NCI-H446 treated with DMSO at 0.1 percent for 48 hours (cell line): ENCODE data around the gene PPP1R11.

Experiments
- DNase-seq: peaks from one replicate; lab custom pipeline; 2025; lab: John Stamatoyannopoulos, UW

The PPP1R11 gene

DNA sequence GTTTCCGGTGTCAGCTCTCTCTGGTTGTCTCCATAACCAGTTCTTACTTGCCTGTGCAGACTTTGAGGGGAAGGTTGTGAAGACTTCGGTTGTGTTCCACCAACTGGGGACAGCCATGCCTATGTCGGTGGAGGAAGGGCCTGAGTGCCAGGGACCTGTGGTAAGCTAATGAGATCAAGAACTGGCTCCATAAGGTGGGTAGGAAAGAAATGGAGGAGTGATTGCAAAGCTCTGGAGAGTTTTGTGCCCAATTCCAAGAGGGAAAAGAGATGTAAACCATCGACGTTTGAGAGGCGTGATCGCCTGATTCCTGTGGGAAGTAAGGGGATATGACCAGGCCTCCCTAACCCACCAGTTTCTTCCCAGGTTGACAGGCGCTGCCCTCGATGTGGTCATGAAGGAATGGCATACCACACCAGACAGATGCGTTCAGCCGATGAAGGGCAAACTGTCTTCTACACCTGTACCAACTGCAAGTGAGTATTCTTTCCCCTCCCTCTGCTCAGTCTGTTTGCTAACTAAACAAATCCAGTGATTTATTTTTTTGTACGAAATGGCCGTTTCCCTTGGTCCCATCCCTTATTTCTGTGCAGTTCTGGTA, 5.0 kb upstream of the PPP1R11 start:
- no peak for DNase-seq

DNA sequence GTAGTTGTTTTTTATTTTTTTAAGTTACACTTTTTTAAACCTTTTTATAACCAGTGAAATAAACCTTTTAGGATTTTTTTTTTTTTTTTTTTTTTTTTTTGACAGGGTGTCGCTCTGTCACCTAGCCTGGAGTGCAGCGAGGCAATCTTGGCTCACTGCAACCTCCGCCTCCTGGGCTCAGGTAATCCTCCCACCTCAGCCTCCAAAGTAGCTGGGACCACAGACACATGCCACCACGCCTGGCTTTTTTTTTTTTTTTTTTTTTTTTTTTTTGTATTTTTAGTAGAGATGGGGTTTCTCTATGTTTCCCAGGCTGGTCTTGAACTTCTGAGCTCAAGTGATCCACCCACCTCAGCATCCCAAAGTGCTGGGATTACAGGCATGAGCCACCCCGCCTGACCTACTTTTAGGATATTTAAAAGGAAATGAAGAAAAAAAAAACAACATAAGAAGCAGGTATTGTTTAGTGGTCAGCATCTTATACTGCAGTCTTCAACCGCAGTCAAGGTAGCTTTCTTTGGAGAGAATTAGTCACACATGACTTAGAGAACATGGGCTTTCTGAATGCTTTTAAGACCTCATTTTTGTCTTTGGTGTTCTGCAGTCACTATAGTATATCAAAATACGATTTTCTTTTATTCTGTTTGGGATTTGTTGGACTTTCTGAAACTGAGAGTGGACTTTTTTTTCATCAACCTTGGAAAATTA, 4.4 kb upstream of the PPP1R11 start:
- DNase-seq = no peak

DNA sequence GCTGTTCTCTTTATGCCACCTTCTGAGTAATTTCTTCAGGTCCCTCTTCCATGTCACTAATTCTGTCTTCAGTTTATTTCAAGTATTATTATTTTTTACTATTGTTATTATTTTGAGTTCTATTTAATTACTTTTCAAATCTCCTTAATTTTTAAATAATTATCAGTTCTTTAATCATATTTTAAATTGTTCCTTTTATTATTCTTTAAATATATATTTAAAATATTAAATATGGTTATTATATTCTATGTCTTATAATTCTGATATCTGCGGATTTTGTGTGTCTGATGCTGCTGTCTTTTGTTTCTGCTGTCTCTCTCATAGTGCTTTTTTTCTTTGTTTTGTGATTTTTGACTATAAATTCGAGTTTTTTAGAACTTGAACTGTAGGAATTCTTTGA, 3.7 kb upstream of the PPP1R11 start:
- DNase-seq = no peak

DNA sequence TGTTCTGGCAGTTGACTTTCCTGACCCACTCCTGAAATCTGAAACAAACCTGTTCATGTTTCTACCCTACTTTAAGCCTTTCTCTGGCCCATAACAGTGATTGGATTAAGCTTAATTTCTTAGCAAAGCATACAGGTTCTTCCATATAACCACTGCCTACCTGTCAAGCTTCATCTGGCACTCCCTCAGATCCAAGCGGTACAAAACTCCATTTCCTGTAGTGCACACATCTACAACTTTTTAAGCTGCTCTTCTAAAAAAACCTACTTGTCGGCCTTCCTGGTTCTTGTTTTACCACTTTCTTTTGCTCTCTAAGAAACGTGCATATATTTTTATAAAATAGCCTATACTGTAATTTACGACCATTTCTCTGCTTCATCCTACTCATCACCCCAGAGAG, 916 bp upstream of the PPP1R11 start:
- no peak for DNase-seq

DNA sequence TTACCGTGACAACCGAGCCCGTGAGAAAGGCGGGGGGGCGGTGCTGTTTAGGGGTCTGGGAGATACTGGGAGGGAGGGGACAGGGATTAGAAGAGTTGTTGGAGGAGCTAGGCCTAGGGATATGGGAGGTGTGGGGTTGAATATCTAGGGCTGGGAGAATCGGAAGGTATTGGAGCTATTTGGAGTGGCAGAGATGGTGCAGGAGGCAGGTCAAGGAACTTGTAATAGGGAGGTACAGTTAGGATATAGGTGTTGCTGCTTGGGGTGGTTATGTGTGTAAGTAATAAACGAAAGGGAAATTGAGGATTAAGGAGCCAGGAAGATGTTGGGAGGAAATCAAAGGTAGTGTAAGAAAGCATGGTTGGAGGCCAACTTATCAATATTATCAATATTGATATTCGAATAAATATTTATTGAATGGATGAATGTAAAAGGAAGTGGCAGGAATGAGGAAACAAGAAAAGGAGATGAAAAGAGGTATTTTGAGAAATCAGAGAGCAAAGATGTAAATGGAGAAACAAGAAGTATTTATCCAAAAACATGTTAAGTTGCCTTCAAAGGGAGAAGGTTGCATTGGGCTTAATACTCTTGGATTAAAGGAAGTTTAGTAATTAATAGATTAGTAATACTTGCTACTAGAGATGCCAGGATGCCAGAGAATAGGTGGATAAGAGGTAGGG, 602 bp downstream of the PPP1R11 start:
- DNase-seq = no peak

DNA sequence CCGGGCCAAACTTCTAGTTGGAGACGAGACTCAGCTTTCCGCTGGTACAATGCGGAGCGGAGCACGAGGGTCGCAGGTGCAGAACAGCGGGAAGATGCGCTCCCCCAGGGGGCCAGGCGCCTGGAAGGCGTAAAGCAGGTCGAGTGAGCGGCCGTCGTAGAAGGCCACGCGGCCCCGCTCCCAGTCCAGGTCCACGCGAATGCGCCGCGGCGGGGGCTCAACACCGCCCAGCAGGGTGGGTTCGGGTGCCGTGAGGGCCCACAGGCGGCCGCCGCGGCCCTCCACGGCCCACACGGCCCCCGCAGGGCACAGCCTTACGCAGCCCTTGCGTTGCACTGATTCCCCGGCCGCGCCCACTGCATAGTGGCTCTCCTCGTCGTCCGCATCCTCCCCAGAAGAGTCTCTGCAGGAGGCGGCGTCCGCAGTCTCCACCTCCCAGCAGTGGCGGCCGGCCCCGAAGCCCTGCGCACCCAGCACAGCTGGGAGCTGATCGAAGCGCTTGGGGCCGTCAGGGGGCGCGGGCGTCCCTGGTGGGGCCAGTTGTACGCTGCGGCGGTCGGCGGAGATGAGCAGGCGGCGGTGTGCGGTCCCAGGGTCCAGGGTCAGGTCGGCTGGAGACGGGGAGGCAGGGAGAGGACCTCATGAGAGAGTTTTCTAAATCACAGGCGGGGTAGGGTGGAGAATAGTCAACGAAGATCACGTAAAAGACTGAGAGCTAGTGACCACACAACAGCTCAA, 4.3 kb downstream of the PPP1R11 start:
- DNase-seq = no peak

DNA sequence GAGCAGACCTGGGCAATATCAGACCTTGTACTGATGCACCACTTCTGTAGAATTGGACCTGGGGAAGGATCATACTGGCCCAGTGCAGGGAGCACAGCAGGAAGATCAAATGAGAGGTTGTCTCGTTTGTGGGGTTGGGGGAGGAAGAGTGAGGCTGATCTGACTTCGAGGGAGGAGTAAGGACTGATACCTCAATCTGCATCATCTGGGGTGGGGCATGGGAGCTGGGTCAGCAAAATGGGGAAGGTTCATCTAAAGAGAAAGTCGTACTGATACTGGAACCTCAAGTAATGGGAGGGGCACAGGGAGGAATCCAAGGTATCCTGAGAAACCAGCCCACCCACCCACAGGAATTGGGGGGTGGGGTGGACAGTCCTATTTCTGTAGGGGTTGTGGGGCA, 4.9 kb downstream of the PPP1R11 start:
- no peak for DNase-seq

DNA sequence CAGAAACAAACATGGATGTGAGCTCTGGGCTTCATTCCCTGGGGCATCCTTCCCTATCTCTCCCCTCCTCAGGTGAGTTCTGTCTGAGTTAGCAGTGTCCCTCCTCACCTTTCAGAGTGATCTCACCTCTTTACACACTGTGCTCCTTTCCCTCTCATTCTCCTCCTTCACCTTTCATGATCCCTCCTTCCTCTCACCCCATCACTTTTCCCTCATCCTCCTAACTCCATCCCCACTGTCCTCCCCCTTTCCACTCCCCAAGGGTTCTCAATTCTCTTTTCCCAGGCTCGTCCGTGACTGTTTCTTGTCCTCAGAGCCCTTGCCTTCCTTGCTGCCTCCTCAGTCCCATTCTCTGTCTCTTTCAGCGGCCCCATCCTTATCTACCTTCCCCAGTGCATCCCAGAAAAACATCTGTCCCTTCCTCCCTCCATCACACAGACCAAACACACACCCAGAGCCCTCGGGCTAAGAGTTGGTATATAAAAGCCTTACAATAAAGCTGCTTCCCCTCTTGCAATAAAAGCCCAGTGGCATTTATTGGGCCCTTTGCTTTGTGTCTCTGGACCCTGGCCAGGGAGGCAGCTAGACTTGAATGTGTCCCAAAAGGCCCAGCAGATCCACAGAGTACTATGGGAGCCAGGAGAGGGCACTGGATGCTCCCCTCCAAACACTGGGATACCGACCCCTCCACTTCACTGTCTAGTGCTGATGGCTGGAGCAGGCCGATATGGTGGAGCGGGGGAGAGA, 6.7 kb downstream of the PPP1R11 start:
- DNase-seq = no peak

DNA sequence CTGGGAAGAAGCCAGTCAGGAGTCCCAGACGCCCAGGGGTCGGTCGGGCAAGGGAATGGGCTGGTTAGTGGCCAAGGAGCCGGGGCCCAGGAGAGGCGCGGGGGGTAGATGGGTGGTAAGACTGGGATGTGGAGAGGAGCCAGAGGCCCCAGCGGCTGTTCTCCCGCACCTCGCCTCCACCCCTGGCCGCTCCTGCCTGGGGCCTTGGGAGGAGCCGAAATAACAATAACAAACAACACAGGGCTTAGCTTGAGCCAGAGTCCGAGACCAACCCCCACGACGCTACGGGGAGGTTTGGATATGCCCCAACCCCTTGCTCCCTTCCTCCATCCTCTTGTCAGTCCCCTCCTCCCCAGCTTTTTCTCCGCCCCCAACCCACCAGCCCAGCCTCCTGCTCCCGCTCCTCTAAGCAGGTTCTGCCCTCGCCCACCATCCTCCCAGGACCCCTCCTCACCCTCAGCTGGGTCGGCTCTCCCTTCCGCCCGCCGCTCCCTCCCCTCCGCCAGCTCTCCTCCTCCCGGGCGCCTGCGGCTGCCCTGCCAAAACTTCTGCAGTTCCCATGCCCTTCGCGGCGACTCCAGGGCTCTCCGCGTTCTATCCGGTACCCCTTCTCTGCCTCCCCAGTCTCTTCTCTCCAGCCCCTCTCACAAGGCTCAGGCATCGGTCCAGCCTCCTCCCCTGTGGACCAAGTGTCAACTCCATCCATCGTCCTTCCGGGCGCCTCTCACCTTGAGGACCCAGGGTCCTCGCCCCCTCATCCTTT, 7.5 kb downstream of the PPP1R11 start:
- no peak for DNase-seq

DNA sequence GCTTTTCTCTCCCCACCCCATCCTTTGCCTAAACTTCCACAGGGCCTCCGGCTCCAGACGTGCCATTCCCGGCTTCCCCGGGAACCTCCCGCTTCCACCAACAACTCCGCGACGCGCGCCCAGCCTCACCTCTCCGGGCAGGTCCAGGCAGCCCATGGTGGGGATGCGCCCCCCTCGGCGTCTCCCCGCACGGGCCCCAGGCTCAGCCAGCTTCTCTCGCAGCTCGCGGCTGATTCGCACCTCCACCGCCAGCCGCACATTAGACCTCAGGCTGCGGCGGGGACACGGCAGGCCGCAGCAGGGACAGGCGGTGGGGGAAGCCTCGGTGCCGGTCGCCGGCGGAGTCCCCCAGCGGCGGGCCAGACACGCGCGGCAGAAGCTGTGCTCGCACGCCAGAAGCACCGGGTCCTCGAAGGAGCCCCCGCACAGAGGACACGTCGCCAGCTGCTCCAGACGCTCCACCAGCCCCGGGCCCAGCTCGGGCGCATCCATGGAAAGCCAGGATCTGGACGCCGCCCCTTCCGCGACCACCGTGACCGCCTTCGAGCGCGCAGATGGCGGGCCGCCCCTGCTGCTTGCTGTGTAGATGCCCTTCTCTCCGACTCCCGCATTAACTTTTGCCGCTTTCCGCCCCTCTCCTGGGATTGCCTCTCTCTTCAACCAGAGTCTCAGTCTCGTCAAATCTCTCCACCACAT, 8.2 kb downstream of the PPP1R11 start, which contains the start of gene RNF39:
TSS of gene RNF39 (minus strand) at position 676 of the 696 bp plus-strand sequence. CDS start at position 492, 184 bp downstream.
- DNase-seq = no peak

DNA sequence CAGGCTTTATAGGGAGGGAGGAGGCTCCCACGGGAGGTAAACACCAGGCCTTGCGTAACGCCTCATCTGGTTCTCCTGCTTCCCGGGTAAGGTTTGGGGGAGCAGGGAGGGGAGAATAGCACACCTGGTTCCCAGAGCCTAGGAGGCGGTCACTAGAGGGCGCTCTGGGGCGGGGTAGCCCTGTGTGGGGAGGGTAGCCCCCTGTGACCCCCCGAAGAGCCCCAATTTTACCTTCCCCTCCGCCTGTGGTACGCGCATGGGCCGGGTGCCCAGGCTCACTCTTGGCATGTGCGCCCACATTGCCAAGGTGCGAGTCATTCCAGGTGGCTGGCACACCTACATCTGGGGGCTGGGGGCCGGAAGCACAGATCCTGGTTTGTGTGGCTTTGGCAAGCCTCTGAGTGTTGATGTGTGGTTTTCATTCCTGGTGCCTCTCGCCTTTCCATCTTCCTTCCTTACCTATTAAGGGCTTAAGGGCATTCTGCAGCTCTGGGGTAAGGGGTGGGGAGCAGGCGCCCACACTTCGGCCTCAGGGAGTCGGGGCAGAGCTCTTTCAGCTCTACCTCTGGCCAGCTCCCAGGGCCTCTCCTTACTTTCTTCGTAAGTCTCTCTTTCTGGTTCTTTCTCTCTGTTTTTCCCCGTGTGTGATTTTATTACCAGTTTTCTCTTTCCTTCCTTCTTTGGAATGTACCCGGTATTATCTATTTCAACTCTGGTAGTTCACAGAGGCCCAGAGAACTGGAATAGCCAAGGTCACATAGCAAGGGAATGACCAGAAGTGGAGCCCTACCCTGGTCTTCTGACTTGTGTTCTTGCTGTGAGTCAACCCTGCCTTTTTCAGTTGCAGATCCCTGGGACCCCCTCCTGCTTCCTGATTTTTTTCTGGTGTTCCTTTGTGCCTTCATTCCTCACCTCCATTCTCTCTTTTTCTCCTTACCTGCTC, 9.1 kb downstream of the PPP1R11 start:
- DNase-seq = no peak

DNA sequence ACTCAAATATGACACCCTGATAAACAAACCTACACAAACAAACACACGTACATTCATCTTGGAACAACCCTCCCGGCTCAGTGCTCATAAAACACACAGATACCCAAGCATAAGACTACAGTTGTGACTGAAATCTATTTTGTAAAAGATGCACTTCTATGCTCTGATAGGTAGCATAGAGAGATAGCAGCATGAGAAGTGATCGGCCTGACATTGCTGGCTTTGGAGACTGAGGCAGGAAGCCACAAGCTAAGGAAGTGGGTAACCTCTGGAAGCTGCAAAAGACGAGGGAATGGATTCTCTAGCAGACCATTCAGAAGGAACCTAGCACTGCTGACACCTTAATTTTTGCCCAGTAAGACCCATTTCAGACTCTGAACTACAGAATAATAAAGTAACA, 10.2 kb downstream of the PPP1R11 start:
- no peak for DNase-seq

DNA sequence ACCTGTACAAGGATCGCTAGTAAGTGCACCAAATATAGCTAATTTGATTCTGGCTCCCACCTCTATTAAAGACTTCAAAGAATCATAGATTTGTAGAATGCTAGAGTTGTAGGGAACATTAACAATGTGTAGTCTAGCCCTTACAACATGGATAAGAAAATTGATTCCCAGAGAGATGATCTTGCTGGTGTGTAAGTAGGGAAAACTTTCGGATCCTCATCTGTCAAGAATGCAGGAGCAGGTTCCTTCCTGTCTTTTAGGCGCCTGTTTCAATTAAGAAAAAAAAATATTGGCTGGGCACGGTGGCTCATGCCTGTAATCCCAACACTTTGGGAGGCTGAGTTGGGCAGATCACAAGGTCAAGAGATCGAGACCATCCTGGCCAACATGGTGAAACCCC, 20.9 kb downstream of the PPP1R11 start:
- no peak for DNase-seq

DNA sequence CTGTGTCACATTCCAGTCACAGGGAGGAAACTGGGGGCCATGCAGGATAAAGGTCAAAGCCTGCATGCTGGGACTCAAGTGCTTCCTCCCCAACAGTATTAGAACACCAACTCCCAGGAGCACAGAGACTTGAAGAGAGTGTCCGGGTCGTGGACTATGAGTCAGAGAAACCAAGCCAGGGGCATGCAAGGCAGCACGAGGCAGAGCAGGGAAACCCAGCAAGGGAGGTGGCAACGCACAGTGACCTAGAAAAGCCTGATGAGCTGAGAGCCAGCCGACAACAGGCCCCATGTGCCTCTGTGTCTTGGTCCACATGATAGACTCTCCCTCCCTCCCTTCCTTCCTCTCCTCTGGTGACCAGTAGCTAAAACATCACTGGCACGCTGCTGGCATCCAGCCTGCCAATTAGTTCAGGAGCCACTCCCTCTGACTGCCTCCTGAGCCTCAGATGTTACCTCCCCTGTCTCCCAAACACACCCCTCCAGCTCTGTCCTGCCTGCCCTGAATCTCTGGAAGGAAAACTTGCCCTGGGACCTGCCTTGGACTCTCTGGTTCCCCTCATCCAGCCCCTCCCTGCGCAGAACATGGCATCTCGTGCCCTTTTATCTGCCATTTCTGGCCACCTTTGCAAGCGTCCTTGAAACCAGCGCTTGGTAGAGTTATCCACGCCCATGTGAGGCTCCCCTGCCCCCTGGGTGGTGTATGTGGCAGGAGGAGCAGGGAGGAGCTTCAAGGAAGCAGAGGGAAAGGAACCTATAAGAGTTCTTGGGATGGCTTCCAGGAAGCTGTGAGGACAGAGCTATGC, 24.8 kb downstream of the PPP1R11 start:
- no peak for DNase-seq

DNA sequence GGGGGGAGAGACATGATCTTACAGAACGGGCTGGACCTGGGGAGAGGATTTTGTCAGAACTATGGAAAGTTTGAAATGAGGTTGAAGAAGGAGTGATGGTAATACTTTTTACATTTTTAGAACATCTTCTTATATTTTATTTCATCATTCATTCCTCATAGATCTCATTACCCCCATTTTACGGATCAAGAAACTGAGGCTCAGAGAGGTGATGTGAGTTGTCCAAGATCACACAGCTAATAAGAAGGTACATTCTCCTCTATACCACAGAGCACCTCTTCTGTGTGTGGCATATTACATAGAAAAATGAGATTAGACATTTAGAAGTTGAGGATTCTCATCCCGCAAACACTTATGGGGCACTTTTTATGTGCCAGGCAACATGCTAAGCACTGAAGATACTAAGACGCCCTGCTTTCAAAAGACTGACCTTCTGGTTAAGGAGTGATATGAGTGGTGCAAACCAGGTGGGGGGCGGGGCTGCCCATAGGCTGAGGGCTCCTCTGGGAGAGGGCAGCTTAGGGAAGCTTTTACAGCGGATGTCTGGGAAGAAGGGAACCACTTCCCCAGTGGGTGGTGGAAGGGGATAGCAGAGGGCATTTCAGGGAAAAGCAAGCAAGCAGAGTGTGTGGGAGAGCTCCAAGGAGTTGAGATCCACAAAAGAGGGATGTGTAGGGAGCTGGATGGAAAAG, 26.0 kb downstream of the PPP1R11 start:
- no peak for DNase-seq

DNA sequence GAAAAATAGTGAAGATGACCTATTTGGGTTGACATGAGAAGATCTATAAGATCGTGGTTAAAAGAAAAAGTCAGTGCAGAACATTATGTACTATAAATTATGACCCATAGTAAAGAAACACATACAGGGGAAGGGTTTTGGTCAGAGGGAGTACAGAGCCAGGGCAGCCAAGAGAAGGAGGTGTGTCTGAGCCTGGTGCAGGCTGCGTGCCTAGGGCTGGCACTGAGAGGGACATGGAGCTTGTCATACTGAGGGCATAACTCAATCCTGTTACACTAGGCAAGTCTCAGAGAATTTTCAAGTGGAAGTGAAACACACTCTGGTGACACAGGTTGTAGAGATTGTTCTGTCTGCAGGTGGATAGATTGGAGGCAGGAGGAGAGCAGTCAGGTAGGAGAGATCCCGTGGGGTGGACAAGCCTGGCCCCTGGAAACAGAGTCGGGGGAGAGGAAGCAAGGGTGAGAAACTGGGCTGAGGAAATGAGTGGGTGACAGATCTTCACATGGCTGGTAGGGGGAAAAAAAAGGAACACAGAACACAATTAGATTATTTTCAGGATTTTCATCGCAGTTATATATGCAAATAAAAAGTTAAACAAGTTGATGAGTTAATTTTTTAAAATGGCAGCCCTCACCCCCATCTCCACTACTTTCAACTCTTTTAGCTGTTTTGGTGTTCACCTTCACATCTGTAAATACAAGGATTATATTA, 27.1 kb downstream of the PPP1R11 start:
- no peak for DNase-seq

DNA sequence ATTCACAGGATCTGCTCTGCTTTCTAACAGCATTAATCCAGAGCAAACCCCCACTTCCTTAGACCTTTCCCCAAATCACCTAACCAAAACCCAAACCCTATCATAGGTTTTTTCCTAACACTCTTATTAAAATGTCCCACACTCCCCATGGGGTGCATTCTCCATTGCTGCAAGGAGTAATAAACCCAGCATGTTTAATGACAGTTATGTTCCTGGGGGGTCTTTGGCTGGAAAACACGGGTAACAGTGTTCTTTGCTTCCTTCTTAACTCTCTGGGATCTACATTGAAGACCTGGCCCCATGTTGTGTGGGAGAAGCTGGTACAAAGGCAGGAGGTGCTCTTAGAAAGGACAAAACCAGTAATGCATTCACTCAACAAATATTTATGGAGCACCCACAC, 29.8 kb downstream of the PPP1R11 start:
- DNase-seq = no peak
